HepG2 (cell line): ENCODE results near the gene EFCAB8. TPM values are rescaled to one million over a fixed set of nuclear protein-coding genes. Genes with fewer than 3 reads are reported as not detected.

Source experiments
- ETV6 ChIP-seq: sonication (generic); formaldehyde crosslinking; conservative IDR thresholded peaks from 2 replicates; pipeline ENCODE4 v1.4.0; 2020; ENCODE audit warnings: missing genetic modification reagents
- HIVEP1 ChIP-seq: sonication (generic); formaldehyde crosslinking; IDR thresholded peaks from 2 replicates; pipeline ENCODE4 v1.4.0; 2020; ENCODE audit warnings: mild to moderate bottlenecking, missing genetic modification reagents
- HNF4G ChIP-seq, 2 experiments: sonication (generic) in 1 of 2; formaldehyde crosslinking in 1 of 2; IDR thresholded peaks; 2 replicates each; pipeline versions ENCODE4 v1.4.0 to v1.6.1; 2011 to 2020; ENCODE audit warnings: borderline replicate concordance in 2 of 2, low read depth in 2 of 2, mild to moderate bottlenecking in 2 of 2, low read length in 1 of 2, missing genetic modification reagents in 1 of 2, moderate library complexity in 1 of 2
- IKZF4 ChIP-seq: sonication (generic); formaldehyde crosslinking; IDR thresholded peaks from 2 replicates; pipeline ENCODE4 v1.5.1; 2020; ENCODE audit warnings: borderline replicate concordance, mild to moderate bottlenecking, low read depth, missing genetic modification reagents; ENCODE audit errors: not compliant biosample characterization
- IRF1 ChIP-seq: sonication (generic); formaldehyde crosslinking; IDR thresholded peaks from 2 replicates; pipeline ENCODE4 v1.4.0; 2020; ENCODE audit warnings: low read depth, mild to moderate bottlenecking, missing genetic modification reagents
- KDM2A ChIP-seq: sonication (generic); formaldehyde crosslinking; IDR thresholded peaks from 2 replicates; pipeline ENCODE4 v1.4.0; 2020; ENCODE audit warnings: low read depth, missing genetic modification reagents, borderline replicate concordance
- KLF15 ChIP-seq: sonication (generic); formaldehyde crosslinking; IDR thresholded peaks from 2 replicates; pipeline ENCODE4 v1.8.1; 2023; ENCODE audit warnings: borderline replicate concordance, mild to moderate bottlenecking, inconsistent platforms, missing genetic modification reagents, mixed read lengths
- NCOA1 ChIP-seq: sonication (generic); formaldehyde crosslinking; IDR thresholded peaks from 2 replicates; pipeline ENCODE4 v1.9.0; 2021; ENCODE audit warnings: missing genetic modification reagents
- RAD51 ChIP-seq: fragments of 450-650 bp; IDR thresholded peaks from 2 replicates; pipeline ENCODE4 v1.6.1; 2016; ENCODE audit warnings: borderline replicate concordance
- SMYD3 ChIP-seq: sonication (generic); formaldehyde crosslinking; IDR thresholded peaks from 2 replicates; pipeline ENCODE4 v1.8.1; 2023; ENCODE audit warnings: mild to moderate bottlenecking, missing genetic modification reagents
- SNAPC4 ChIP-seq: sonication (generic); formaldehyde crosslinking; IDR thresholded peaks from 2 replicates; pipeline ENCODE4 v1.4.0; 2020; ENCODE audit warnings: mild to moderate bottlenecking, missing genetic modification reagents
- SOX5 ChIP-seq: IDR thresholded peaks from 2 replicates; pipeline ENCODE4 v1.6.1; 2016; ENCODE audit warnings: borderline replicate concordance
- SOX6 ChIP-seq, 2 experiments: fragments of 450-650 bp in 1 of 2; sonication (generic) in 1 of 2; formaldehyde crosslinking in 1 of 2; IDR thresholded peaks; 2 replicates each; pipeline versions ENCODE4 v1.4.0 to v1.6.1; 2017 to 2020; ENCODE audit warnings: antibody characterized with exemption in 1 of 2, mild to moderate bottlenecking in 1 of 2, missing genetic modification reagents in 1 of 2
- SRSF4 ChIP-seq: fragments of 200-400 bp; formaldehyde crosslinking; IDR thresholded peaks from one replicate; pipeline ENCODE4 v1.6.1; 2018; ENCODE audit warnings: mild to moderate bottlenecking, low read depth, low read length, moderate library complexity; ENCODE audit not compliant: poor library complexity, severe bottlenecking
- STAT5B ChIP-seq: sonication (generic); formaldehyde crosslinking; IDR thresholded peaks from 2 replicates; pipeline ENCODE4 v1.4.0; 2020; ENCODE audit warnings: missing genetic modification reagents
- XRCC5 ChIP-seq: fragments of 200-400 bp; formaldehyde crosslinking; optimal IDR thresholded peaks from 2 replicates; pipeline ENCODE3; 2017; ENCODE audit warnings: mild to moderate bottlenecking, low read length
- ZMYM2 ChIP-seq: sonication (generic); formaldehyde crosslinking; IDR thresholded peaks from 2 replicates; pipeline ENCODE4 v1.8.0; 2022; ENCODE audit warnings: mild to moderate bottlenecking, missing genetic modification reagents
- ZNF17 ChIP-seq: sonication (generic); formaldehyde crosslinking; IDR thresholded peaks from 2 replicates; pipeline ENCODE4 v1.5.0; 2020; ENCODE audit warnings: mild to moderate bottlenecking, missing genetic modification reagents
- ZNF317 ChIP-seq: sonication (generic); formaldehyde crosslinking; IDR thresholded peaks from 2 replicates; pipeline ENCODE4 v1.5.0; 2020; ENCODE audit warnings: mild to moderate bottlenecking, missing genetic modification reagents
- ZNF430 ChIP-seq: sonication (generic); formaldehyde crosslinking; IDR thresholded peaks from 2 replicates; pipeline ENCODE4 v1.9.0; 2021; ENCODE audit warnings: mild to moderate bottlenecking, missing genetic modification reagents
- ZNF543 ChIP-seq: sonication (generic); formaldehyde crosslinking; IDR thresholded peaks from 2 replicates; pipeline ENCODE4 v1.4.0; 2020; ENCODE audit warnings: mild to moderate bottlenecking, missing genetic modification reagents
- ZNF605 ChIP-seq: sonication (generic); formaldehyde crosslinking; IDR thresholded peaks from 2 replicates; pipeline ENCODE4 v1.8.0; 2022; ENCODE audit warnings: mild to moderate bottlenecking, missing genetic modification reagents
- ZNF615 ChIP-seq: sonication (generic); formaldehyde crosslinking; IDR thresholded peaks from 2 replicates; pipeline ENCODE4 v1.5.0; 2020; ENCODE audit warnings: mild to moderate bottlenecking, missing genetic modification reagents, borderline replicate concordance
- ZNF850 ChIP-seq: sonication (generic); formaldehyde crosslinking; conservative IDR thresholded peaks from 2 replicates; pipeline ENCODE4 v1.9.0; 2021; ENCODE audit warnings: mild to moderate bottlenecking, missing genetic modification reagents
- polyA plus RNA-seq, 8 experiments: library from polyadenylated mRNA; depleted of rRNA in 3 of 8; stranded (reverse) in 7 of 8; unstranded in 1 of 8; fragments of >200 nt; fragmentation: Illumina TruSeq in 4 of 8; extraction: Trizol in 4 of 8; gene quantifications; 2 replicates each; pipeline versions ENCODE4 v1.2.1 to v1.2.3, GENCODE V29; 2011 to 2016; ENCODE audit warnings: low read depth in 4 of 8, missing spikeins in 1 of 8, mixed read lengths in 1 of 8; ENCODE audit not compliant: insufficient read depth in 1 of 8
- total RNA-seq, 5 experiments: library from RNA; depleted of rRNA; stranded (reverse); fragments of >200 nt; fragmentation: Illumina TruSeq; extraction: Trizol; gene quantifications; 2 replicates each; pipeline ENCODE4 v1.2.3, GENCODE V29; 2016; ENCODE audit warnings: low read depth in 1 of 5

Gene EFCAB8
- total and polyA plus RNA-seq, 2 of the 13 experiments (the other 11 are each of a cell fraction or from before 2014, with no cell fraction given): 0.15 to 0.22 TPM

- TF ChIP-seq SNAPC4 (CRISPR knock-in tag) (peak; percentile 88; the same call in 1 of the 2 replicates), NCOA1 (no peak), ETV6 (CRISPR knock-in tag) (peak; percentile 94), IRF1 (CRISPR knock-in tag) (peak; percentile 75; the same call in 1 of the 2 replicates), HNF4G (IDR thresholded peaks at IDR 0.05; ENCODE audit: borderline replicate concordance, low read depth, low read length) (peak; percentile 33; the same call in 1 of the 2 replicates), HNF4G (CRISPR knock-in tag; IDR thresholded peaks at IDR 0.05; ENCODE audit: borderline replicate concordance, low read depth) (peak; percentile 87; the same call in 1 of the 2 replicates), RAD51 (no peak), KLF15 (no peak), ZNF17 (CRISPR knock-in tag) (no peak), STAT5B (CRISPR knock-in tag) (no peak), ZNF605 (CRISPR knock-in tag) (peak; percentile 96), SOX6 (IDR thresholded peaks at IDR 0.05) (no peak), SOX6 (CRISPR knock-in tag; IDR thresholded peaks at IDR 0.05) (peak; percentile 92), XRCC5 (peak; percentile 92), ZNF317 (CRISPR knock-in tag) (0 out of 2 replicates have a peak, but pooled peaks have one; percentile 32), SRSF4 (no peak), SMYD3 (CRISPR knock-in tag) (no peak), SOX5 (CRISPR knock-in tag) (peak; percentile 94), KDM2A (peak; percentile 84; the same call in 1 of the 2 replicates), IKZF4 (CRISPR knock-in tag) (peak; percentile 40), ZNF543 (peak; percentile 61; the same call in 1 of the 2 replicates), ZNF430 (peak; percentile 99), HIVEP1 (CRISPR knock-in tag) (peak; percentile 77; the same call in 1 of the 2 replicates), ZNF850 (CRISPR knock-in tag) (no peak), ZNF615 (CRISPR knock-in tag) (no peak), ZMYM2 (peak; percentile 96)
Measured at GRCh38 chr20:33005908-33006775, 147.4 kb downstream of the EFCAB8 start (continued).
